NCI-H2227 (cell line): Measurements from ENCODE around the gene ZNF286A.
"Not testable (repeated sequence)": the region's sequence is repeated elsewhere in the genome, so short reads cannot be mapped to it uniquely, and the experiment has no call there.

Experiments
- DNase-seq: peaks from one replicate; lab custom pipeline; 2025; ENCODE audit not compliant: unreplicated experiment; lab: John Stamatoyannopoulos, UW

The ZNF286A gene

DNA sequence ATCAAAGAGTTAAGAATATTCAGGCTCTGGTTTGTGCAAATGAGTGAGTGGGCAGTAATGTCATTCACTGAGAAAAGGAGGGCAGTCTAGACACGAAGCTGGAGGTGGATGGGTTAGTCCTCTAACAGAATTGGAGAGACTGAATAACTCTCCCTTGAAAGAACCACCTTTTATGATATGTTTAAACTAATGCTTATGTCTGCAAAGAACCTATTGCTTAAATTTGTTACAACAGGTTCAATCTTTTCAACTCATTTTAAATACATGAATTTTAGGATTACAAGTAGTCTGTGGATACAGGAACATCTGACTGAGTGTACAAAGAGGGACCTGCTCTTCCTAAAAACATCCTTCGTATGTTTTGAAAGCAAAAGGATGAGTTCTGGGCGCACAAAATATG, 585 bp upstream of the ZNF286A start:
- not testable (repeated sequence) for DNase-seq

DNA sequence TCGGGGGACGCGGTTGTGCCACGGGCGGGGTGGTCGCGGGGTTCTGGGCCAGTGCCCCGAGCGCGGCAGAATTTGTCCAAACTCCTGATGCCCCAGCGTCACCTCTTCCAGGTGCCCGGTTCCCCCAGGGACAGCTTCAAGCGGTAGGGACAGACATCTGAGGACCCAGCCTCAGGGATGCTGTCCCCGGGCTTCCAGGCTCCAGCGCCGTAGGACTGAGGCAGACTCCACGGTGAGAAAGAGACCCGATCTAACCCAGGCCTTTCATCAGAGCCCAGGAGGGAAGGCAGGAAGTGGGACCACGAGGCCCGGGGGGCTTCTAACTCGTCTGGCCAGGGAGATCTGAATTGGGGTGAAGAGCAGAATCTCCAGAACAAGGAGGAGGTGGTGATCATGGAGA, 385 bp downstream of the ZNF286A start:
- DNase-seq, result not testable (repeated sequence)

DNA sequence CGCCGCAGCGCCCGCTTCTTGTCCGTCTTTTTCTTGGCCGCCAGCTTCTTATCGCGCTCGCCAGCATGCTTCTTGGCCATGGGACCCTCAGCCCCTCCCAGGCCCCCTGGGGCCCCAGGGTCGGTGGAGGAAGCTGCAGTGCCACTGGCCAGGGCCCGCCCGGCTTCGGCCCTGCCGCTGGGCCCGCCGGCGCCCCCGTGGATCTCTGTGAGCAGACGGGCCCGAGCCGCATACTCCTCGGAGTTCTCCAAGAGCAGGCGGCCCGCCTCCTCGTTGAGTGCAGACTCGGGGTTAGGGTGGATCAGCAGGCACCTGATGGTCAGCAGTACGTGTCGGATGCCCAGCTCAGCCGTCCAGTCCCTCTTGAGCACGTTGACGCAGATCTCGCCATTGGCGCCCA, 4.7 kb downstream of the ZNF286A start:
- not testable (repeated sequence) for DNase-seq

DNA sequence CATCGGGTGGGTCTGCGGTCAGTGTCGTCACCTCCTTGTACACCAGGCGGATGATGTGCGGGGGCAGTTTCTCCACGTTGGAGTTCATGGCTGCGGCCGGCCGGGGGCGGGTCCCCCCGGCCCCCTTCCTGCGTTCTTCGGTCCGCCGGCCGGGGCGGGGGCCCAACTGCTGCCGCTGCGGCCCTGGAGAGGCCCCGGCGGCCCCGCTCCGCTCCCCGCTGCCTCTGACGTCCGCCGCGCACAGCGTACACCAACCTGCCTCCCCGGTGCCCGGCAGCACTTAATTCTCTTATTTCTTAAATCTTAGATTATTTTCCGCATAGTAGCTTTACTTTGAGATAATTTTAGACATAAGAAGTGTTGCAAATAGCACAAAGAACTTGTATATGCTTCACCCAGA, 5.3 kb downstream of the ZNF286A start:
- DNase-seq, result not testable (repeated sequence)

DNA sequence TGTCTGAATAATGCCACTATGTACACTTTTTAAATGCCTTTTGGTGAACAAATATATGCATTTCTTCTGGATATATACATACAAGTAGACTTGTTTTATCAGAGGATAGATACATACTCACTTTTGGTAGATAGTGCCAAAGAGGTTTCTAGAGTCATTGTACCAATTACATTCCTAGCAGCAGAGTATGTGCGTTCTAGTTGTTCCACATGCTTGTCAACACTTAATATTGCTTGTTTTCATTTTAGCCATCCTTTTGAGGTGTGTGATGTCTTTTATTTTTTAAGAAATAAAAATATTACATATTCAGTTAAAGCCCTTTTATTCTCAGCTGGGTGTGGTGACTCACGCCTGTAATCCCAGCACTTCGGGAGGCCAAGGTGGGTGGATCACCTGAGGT, 9.3 kb downstream of the ZNF286A start:
- DNase-seq, result not testable (repeated sequence)

DNA sequence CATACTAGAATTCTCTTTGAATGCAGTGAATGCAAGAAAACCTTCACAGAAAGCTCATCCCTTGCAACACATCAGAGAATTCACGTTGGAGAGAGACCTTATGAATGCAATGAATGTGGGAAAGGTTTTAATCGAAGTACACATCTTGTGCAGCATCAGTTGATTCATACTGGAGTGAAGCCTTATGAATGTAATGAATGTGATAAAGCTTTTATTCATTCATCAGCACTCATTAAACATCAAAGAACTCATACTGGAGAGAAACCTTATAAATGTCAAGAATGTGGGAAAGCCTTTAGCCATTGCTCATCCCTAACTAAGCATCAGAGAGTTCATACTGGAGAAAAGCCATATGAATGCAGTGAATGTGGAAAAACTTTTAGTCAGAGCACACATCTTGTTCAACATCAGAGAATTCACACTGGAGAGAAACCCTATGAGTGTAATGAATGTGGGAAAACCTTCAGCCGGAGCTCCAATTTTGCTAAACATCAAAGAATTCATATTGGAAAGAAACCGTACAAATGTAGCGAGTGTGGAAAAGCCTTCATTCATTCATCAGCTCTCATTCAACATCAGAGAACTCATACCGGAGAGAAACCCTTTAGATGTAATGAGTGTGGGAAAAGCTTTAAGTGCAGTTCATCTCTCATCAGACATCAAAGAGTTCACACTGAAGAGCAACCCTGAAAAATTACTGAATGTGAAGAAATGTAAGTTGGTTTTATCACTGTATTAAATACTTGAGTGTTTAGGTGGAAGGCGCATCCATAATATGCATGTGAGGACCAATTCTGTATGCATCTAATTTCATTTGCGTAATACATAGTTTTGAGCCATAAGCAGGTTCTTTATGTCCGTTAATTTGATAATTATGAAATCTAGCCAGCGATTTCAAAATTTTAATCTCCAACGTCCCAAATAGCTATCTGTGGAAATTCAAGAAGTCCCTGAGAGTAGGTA, 17.3 kb downstream of the ZNF286A start:
- not testable (repeated sequence) for DNase-seq

DNA sequence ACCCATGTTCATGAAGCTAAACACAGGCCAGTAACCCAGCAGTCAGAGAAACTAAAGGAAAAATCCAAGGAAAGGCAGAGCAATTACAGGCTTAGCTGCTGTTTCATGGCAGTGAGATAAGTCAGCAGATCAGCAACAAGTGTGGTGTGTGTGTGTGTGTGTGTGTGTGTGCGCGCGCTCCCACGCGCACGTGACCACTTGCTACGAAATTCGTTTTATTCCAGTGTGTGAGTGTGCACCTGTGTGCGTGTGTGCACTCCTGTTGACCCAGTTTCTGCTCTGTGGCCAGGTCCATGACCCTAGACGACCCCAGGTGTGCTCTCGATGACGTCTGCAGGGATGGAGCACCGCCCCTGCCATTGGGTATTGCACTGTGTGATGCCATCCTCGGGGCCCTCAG, 31.0 kb downstream of the ZNF286A start:
- DNase-seq, result not testable (repeated sequence)

DNA sequence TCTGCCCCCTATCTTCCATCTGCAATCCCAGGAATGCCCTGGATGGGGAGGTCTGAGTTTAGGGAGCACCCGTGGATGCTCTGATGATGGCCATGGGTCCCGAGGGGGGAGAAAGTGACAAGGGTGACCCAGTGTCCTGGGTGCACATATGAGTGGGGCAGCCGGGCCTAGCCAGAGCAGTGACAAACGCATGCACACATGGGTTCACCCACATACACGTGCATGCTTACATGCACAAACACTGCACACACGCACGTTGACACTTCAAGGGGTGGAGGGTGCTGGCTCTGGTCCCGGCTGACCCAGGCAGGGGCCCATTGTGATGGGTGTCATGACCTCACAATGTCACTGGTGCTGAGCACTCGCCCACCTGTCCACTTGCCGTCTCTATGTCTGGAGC, 32.3 kb downstream of the ZNF286A start, which contains the start of gene TBC1D26:
TBC1D26 (plus strand) TSS at position 384 of the 400 bp plus-strand sequence. CDS start 3,066 bp downstream, outside the sequence.
- DNase-seq, result not testable (repeated sequence)

DNA sequence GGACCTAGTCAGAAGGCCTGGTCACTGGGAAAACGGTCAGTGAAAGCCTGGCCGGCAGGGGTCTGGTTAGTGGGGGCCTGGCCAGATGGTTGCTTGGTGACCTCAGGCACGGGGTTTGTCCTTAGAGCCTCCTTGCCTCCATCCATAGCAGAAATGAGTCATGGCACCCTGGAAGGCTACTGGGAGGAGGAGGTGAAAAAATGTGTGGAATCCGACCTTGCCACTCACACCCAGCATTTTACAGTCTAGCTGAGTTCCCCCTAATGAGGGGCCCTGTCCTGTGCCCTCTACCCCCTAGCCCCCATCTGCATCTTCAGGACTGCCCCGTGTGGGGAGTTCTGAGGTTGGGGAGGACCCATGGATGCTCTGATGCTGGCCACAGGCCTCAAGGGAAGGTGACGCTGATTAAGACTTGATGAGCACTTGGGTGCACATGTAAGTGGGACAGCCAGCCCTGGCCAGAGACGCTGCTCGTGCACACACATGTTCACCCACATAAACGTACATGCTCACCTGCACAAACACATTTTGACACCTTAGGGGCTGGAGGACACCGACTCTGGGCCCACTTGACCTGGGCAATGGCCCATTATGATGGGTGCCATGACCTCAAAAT, 33.7 kb downstream of the ZNF286A start:
- DNase-seq, result not testable (repeated sequence)

DNA sequence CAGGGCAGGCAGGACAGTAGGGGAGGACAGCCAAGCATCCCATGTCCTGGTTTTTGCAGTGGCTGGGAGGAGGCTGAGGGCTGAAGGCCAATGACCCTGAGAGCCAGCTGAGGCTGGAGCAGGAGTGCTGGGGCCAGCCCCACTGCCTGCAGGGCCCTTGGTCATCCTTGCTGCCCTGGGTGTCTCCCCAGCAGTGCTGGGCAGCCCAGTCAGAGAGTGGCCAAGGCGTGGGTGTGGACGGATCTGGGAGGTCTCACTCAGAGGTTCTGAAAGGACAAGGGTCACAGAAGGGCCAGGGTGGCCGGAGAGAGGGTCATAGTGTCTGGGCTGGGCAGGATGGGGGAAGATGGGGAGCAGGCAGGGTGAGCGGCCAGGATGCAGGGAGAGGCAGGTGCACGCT, 37.0 kb downstream of the ZNF286A start:
- DNase-seq, result not testable (repeated sequence)

DNA sequence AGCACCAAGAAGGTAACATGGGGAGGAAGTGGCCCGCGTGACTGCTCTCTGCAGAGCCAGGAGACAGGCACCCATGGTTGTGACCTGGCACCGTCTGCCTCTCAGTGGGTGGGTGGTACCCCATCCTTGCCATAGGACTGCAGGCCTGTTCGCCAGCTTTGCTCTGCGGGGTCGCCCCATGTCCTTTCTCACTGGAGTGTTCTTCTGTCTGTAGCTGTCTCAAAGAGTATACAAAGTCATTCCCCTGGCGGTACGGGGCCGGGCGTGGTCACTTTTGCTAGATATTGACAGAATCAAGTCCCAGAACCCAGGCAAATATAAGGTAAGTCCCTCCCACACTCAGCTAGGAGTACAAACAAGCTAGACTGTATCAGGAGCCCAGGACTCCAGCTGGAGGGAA, 38.5 kb downstream of the ZNF286A start:
- DNase-seq, result no peak

DNA sequence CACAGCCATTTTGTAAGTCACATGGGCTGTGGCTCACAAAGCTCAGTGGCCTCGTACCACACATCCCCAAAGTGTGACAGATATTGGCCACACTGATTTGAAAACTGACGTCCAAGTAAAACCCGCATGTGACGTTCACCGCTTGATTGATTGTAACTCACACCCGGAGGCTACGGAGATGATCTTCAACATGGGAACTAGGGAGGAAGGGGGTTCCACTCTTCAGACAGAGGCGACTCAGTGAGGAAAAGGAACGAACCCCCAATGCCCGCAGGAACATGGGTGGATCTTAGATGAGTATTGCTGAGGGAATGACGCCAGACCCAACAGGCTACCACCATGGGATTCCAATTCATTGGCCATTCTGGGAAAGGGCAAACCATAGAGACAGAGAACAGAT, 39.7 kb downstream of the ZNF286A start:
- not testable (repeated sequence) for DNase-seq

DNA sequence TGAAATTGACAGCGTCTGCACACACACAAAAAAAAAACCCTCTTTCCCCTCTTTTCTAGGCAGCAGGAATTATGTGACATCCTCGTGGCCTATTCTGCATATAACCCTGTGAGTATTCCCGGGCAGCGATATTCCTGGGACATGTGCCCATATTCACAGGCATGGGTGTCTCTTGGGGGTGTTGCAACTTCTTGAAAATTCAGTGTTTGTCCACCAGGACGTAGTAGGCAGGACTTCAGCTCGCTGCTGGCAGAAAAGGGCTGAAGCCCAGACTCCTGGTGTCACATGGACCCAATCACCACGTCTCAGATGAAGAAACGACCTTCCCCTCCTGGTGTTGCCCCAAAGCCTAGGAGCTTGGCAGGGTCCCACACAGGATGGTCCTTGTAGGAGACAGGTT, 40.5 kb downstream of the ZNF286A start:
- not testable (repeated sequence) for DNase-seq

DNA sequence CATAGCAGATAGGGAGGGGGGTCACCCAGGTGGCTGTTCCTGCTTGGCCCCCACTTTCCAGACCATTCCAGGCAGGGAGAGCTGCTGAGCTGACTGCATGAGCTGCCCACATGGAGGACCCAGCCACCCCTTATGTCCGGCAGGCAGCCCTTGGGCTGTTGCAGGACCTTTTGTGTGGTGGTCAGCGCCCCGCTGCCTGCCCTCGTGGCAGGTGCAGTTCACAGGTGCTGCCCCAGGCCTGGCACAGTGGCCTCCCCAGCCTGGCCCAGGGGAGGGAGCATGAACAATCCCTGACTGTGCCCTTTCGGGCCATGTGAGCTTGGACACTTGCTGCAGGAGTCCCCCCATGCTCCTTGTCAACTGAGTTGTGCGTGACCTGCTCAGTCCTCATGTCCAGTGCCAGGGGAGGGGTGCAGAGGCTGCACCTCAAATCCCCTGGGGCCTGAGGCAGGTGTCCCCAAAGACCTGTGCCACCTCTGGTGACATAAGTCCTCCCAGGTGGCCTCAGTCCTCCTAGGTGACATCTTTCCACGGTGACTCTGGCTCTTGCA, 41.1 kb downstream of the ZNF286A start:
- no peak for DNase-seq

DNA sequence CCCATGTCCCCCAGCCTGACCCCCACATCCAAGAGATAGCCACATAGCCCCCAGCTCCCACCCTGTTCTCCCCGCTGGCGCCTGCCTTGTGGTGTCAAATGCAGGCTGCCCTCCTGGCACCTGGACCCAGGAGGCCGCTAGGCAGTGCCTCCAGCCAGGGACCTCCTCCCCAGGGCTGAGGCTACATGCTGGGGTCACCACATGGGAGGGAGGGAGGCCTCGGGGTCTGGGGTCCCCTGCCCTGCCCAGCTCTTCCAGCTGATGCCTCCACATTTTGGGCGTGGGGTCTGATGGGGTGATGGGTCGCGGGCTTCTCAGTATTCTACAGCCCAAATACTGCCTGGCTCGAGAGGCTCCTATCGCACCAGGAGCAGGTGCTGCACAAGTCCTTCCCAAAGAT, 42.1 kb downstream of the ZNF286A start:
- no peak for DNase-seq

DNA sequence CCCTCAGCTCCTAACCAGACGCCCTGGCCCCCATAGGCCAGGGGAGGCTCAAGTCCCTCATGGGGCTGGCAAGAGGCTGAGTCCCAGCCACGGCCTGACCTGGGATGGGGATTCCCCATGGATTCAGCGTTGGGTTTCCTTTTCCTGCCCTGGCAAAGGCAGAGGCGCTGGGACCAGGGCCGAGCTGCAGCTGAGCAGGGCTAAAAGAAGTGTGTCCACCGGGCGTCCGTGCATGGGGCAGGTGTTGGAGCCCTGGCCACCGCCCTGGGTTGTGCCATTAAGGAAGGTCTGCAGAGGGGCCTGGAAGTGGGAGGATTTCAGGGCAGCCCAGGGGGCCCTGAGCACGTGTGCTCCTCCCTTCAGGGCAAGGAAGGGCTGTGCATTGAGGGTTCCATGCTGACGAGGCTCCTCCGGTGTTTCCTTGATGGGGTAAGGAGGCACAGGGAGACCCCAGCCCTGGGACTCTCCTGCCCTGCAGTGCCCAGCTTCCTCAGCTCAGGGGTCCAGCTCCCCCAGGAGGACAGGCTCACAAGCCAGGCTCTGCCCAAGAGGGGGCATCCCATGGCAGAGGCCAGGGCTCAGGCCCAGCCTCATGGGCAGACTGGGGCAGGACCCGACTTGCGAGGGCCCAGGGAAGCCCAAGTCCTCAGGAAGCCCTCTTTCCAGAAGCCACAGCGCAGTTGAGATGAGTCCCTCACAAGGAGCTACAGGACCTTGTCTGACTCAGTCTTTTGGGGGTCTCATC, 42.7 kb downstream of the ZNF286A start:
- DNase-seq, result no peak

DNA sequence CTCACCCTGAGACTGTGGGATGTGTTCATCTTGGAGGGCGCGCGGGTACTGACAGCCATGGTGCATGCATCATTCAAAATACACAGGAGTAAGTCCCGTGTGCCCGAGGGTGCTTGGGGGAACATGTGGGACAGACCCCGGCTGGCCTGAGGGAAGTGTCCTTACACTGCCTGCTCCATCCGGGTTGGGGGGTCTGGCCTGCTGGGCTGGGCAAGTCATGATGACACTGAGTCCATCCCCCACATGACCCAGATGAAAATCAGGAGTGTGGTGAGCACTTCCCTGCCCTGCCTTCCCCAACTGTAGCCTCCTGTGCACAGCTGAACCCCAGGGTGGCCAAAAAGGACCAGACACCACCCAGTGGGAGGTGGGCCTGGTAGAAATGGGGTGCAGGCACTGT, 43.4 kb downstream of the ZNF286A start:
- no peak for DNase-seq

DNA sequence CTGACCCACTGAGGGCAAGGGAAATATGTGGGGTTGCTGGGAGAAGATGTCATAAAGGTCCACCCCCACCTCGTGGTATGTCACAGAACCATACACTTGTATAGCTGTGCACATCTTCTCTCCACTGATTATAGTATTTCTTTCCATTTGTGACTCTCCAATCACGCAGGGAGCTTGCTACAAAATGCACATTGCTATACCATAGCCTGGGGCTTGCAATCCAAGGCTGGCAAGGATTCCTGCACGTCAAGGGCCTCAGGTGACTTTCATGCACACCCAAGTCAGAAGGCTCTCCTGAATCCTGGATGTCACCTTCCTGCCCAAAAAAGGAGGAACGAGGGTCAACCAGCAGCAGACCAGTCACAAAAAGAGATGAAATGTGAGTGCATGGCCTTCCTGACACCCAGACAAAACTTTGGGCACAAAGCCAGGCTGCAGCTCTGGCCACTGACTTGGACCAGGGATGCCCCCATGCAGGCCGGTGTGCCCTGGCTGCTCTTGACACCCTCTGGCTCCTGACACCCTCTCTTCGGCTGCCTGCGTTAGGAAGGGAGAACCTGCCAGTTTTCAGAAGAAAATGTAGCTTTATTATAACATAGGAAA, 44.6 kb downstream of the ZNF286A start:
- DNase-seq, result no peak

DNA sequence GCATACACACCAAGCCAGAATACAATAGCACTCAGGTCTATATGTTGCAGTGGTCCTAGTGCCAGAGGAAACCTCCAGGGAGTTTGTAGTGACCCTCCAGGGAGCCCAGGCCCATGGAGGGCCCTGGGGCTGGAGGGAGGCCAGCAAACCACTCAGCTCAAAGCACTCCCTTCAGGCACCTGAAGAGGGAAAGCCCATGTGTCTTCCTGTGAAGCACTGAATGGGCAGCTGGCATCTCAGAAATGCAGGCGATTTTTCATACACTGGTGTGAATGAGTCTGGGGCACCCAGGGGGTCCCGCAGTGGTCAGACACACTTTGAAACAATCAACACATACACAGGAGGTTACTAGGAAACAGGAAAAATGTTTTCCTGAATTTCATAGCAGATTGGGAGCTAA, 45.3 kb downstream of the ZNF286A start:
- no peak for DNase-seq

DNA sequence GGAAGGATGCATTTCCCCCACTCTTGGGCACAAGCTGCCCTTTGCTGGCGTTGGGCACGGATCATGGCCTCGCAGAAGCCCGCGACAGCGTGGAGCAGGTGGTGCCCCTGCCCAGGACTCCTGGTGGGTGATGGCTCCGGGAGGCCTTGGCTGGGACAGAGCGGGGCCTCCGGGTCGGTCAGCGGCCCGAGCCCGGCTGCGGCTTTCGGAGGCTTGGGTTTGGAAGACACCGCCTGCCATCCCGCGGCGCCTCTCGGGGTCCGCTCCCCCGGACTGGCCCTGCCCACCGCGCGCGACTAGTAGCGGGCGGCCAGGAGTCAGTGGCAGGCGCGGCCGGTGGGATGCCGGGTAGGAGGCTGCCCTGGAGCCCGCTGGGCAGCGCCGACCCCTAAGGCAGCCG, 49.9 kb downstream of the ZNF286A start:
- DNase-seq, result not testable (repeated sequence)
